OCI-M2 (cell line): ENCODE data around the gene ARHGAP25.

Source experiments
- DNase-seq: peaks from one replicate; lab custom pipeline; 2025; ENCODE audit not compliant: unreplicated experiment; lab: John Stamatoyannopoulos, UW

ARHGAP25 gene

GRCh38 chr2:68742626-68743415 lies 8.2 kb downstream of the ARHGAP25 start:
- no peak for DNase-seq

- DNase-seq: no peak
Measured at GRCh38 chr2:68743531-68743930, 8.9 kb downstream of the ARHGAP25 start.

GRCh38 chr2:68744366-68744912 lies 9.8 kb downstream of the ARHGAP25 start:
- DNase-seq: no peak

- DNase-seq: no peak
Measured at GRCh38 chr2:68745006-68745405, 10.4 kb downstream of the ARHGAP25 start.

- no peak for DNase-seq
Measured at GRCh38 chr2:68746408-68746807, 11.8 kb downstream of the ARHGAP25 start.

- DNase-seq: no peak
Measured at GRCh38 chr2:68747413-68747812, 12.8 kb downstream of the ARHGAP25 start.

GRCh38 chr2:68747900-68748299 lies 13.3 kb downstream of the ARHGAP25 start:
- DNase-seq: no peak

GRCh38 chr2:68748568-68748967 lies 14.0 kb downstream of the ARHGAP25 start:
- no peak for DNase-seq

- no peak for DNase-seq
Measured at GRCh38 chr2:68749345-68749744, 14.7 kb downstream of the ARHGAP25 start.

- no peak for DNase-seq
Measured at GRCh38 chr2:68750592-68751396, 16.2 kb downstream of the ARHGAP25 start.

GRCh38 chr2:68751397-68752339 lies 17.1 kb downstream of the ARHGAP25 start:
- DNase-seq: no peak

- DNase-seq: no peak
Measured at GRCh38 chr2:68753318-68753717, 18.7 kb downstream of the ARHGAP25 start.

- DNase-seq: no peak
Measured at GRCh38 chr2:68755071-68755470, 20.5 kb downstream of the ARHGAP25 start.

- no peak for DNase-seq
Measured at GRCh38 chr2:68756178-68756577, 21.6 kb downstream of the ARHGAP25 start.

GRCh38 chr2:68757081-68757480 lies 22.5 kb downstream of the ARHGAP25 start:
- no peak for DNase-seq

- no peak for DNase-seq
Measured at GRCh38 chr2:68762100-68762499, 27.5 kb downstream of the ARHGAP25 start.

- no peak for DNase-seq
Measured at GRCh38 chr2:68762665-68763064, 28.1 kb downstream of the ARHGAP25 start.

- no peak for DNase-seq
Measured at GRCh38 chr2:68764041-68764805, 29.6 kb downstream of the ARHGAP25 start.

- DNase-seq: no peak
Measured at GRCh38 chr2:68764806-68765311, 30.2 kb downstream of the ARHGAP25 start.
